KMS-11 (cell line): ENCODE measurements around the gene MSI2.

Experiments
- H2AFZ ChIP-seq: fragments of 200-600 bp; sonication (generic); 2 replicates; pipeline ENCODE4 v1.6.1; 2016; ENCODE audit warnings: antibody characterized with exemption, mixed run types, low read depth
- H3K27ac ChIP-seq: fragments of 200-600 bp; sonication (generic); 2 replicates; pipeline ENCODE4 v1.6.1; 2016; ENCODE audit warnings: mild to moderate bottlenecking, mixed run types
- H3K27me3 ChIP-seq: fragments of 200-600 bp; sonication (generic); 2 replicates; pipeline ENCODE4 v1.6.1; 2017; ENCODE audit warnings: mild to moderate bottlenecking, low read depth, mixed run types, moderate library complexity; ENCODE audit not compliant: insufficient read depth
- H3K36me3 ChIP-seq: fragments of 200-600 bp; sonication (generic); 2 replicates; pipeline ENCODE4 v1.6.1; 2017; ENCODE audit warnings: mild to moderate bottlenecking, mixed run types; ENCODE audit not compliant: insufficient read depth
- H3K4me1 ChIP-seq: fragments of 200-600 bp; sonication (generic); 2 replicates; pipeline ENCODE4 v1.6.1; 2016; ENCODE audit warnings: mild to moderate bottlenecking, low read depth, mixed run types; ENCODE audit not compliant: poor library complexity, severe bottlenecking
- H3K4me2 ChIP-seq: fragments of 200-600 bp; sonication (generic); 2 replicates; pipeline ENCODE4 v1.7.0; 2016; ENCODE audit warnings: mild to moderate bottlenecking, mixed run types
- H3K4me3 ChIP-seq: fragments of 200-600 bp; sonication (generic); IDR thresholded peaks from 2 replicates; pipeline ENCODE4 v1.6.1; 2017; ENCODE audit warnings: low read depth, low read length, mixed read lengths; ENCODE audit not compliant: insufficient read depth
- H3K79me2 ChIP-seq: fragments of 200-600 bp; sonication (generic); 2 replicates; pipeline ENCODE4 v1.6.1; 2016; ENCODE audit warnings: low read depth, mixed run types; ENCODE audit not compliant: insufficient read depth
- H3K9ac ChIP-seq: fragments of 200-600 bp; sonication (generic); 2 replicates; pipeline ENCODE4 v1.6.1; 2016; ENCODE audit warnings: mild to moderate bottlenecking, mixed run types
- H4K20me1 ChIP-seq: fragments of 200-600 bp; sonication (generic); 2 replicates; pipeline ENCODE4 v1.6.1; 2016; ENCODE audit warnings: mild to moderate bottlenecking, mixed run types; ENCODE audit not compliant: insufficient read depth
- TF ChIP-seq, protein P1 (sequence below): fragments of 200-600 bp; sonication (generic); conservative IDR thresholded peaks from 2 replicates; pipeline ENCODE4 v1.6.1; 2017; ENCODE audit warnings: low read depth, mild to moderate bottlenecking, antibody characterized with exemption, low read length, moderate library complexity, mixed read lengths

MSI2 gene

DNA sequence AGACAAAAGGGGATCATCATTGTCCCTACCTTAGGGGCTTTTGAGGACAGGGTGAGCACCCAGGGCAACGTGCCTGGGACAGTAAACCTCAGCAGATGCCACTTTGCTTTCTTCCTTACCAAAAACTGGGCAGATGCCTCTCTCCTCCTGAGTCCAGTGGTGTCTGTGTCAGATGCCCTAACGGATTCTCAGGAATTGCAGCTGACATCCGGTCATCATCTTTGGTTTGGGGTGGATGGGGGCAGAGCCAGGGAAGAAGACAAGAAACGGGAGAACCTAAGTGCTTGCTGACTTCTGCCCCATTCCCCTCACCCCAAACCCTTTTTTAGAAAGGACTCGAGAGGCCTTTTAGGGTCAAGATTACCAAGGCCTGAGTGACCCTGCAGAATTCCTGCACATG, 187.5 kb downstream of the MSI2 start:
- H4K20me1 ChIP-seq, result no peaks in the 10 kb centered on the region
- H3K4me1 ChIP-seq, result peaks cover 30% of the 10 kb centered on the region
- H3K36me3 ChIP-seq, result no peaks in the 10 kb centered on the region
- no peak overlapping the region for H3K9ac ChIP-seq
- TF ChIP-seq, protein P1, sequence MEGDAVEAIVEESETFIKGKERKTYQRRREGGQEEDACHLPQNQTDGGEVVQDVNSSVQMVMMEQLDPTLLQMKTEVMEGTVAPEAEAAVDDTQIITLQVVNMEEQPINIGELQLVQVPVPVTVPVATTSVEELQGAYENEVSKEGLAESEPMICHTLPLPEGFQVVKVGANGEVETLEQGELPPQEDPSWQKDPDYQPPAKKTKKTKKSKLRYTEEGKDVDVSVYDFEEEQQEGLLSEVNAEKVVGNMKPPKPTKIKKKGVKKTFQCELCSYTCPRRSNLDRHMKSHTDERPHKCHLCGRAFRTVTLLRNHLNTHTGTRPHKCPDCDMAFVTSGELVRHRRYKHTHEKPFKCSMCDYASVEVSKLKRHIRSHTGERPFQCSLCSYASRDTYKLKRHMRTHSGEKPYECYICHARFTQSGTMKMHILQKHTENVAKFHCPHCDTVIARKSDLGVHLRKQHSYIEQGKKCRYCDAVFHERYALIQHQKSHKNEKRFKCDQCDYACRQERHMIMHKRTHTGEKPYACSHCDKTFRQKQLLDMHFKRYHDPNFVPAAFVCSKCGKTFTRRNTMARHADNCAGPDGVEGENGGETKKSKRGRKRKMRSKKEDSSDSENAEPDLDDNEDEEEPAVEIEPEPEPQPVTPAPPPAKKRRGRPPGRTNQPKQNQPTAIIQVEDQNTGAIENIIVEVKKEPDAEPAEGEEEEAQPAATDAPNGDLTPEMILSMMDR, result no peak
- no peaks in the 10 kb centered on the region for H3K27me3 ChIP-seq
- H3K4me2 ChIP-seq, result no peak overlapping the region
- H3K27ac ChIP-seq, result no peak overlapping the region
- H3K79me2 ChIP-seq, result peaks cover 45% of the 10 kb centered on the region; the same call in 1 of the 2 replicates
- H2AFZ ChIP-seq, result no peak overlapping the region
- H3K4me3 ChIP-seq, result no peak overlapping the region

- Histone ChIP-seq H4K20me1 (no peaks in the 10 kb centered on the region), H3K4me2 (no peak overlapping the region), H3K79me2 (peaks cover 35% of the 10 kb centered on the region; the same call in 1 of the 2 replicates), H3K36me3 (no peaks in the 10 kb centered on the region), H3K9ac (no peak overlapping the region), H3K4me1 (peaks cover 28% of the 10 kb centered on the region), H2AFZ (no peak overlapping the region), H3K27ac (no peak overlapping the region), H3K4me3 (no peak overlapping the region), H3K27me3 (no peaks in the 10 kb centered on the region)
- TF ChIP-seq, protein P1, result no peak
Observed at GRCh38 chr17:57444682-57445450, 188.5 kb downstream of the MSI2 start.

GRCh38 chr17:57445772-57446472, 189.6 kb downstream of the MSI2 start:
- Histone ChIP-seq H3K4me1 (peaks cover 28% of the 10 kb centered on the region), H4K20me1 (no peaks in the 10 kb centered on the region), H2AFZ (no peak overlapping the region), H3K4me2 (no peak overlapping the region), H3K79me2 (peaks cover 31% of the 10 kb centered on the region; the same call in 1 of the 2 replicates), H3K27ac (no peak overlapping the region), H3K36me3 (no peaks in the 10 kb centered on the region), H3K27me3 (no peaks in the 10 kb centered on the region), H3K4me3 (no peak overlapping the region), H3K9ac (no peak overlapping the region)
- TF ChIP-seq, protein P1, result no peak

- H3K27ac ChIP-seq, result no peak overlapping the region
- peaks cover 24% of the 10 kb centered on the region; the same call in 1 of the 2 replicates for H3K79me2 ChIP-seq
- peaks cover 35% of the 10 kb centered on the region for H3K4me1 ChIP-seq
- H4K20me1 ChIP-seq, result no peaks in the 10 kb centered on the region
- H3K27me3 ChIP-seq, result no peaks in the 10 kb centered on the region
- no peak overlapping the region for H2AFZ ChIP-seq
- no peak overlapping the region for H3K4me2 ChIP-seq
- TF ChIP-seq, protein P1, result no peak
- no peaks in the 10 kb centered on the region for H3K36me3 ChIP-seq
- no peak overlapping the region for H3K9ac ChIP-seq
- no peak overlapping the region for H3K4me3 ChIP-seq
Observed at GRCh38 chr17:57447357-57447989, 191.2 kb downstream of the MSI2 start.
